ENCODE measurements around the gene USP20. TPM values are rescaled to one million over a fixed set of nuclear protein-coding genes. Genes with fewer than 3 reads are reported as not detected.

USP20 gene
- total RNA-seq, 1 experiment from 2014 or later, result 17.1 TPM

DNA sequence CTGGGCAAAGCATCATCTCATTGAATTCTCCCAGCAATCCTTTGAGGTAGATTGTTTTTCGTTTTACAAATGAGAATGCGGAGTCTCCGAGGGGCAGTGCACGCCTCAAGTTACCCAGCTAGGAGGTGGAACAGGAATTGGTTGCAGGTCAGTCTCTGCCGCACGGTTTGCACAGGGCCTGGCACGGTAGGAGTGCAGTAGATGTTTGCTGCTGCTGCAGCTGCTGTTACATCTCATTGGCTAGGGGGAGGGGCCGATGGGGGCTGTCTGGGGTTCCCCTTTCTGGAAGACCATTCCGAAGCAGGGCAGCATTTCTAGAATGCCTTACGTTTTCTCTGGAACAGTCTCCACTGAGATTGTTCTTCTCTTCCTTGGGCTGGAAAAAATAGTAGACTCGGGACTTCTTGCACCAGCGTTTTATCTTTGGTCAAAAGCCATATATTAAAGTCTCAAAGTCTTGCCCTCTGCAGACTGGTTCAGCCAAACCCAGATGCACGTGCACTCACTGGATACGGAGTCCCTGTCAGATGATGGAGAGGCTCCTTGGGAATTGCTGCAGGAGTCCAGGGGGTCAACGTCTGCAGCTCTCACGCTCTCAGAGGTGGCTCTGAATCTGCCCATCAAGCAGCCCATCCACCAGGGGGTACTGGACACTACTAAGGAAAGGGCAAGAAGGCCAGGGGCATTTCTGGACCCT is 1.2 kb downstream of the USP20 start:
- ChIA-PET POLR2A (interaction anchor here (1.3 to 4.1 kb wide), 4 partner anchors 8 to 159 kb away, joined by 3 to 32 read pairs (median 10); partner anchors contain the start of genes TOR1A and TOR1B), CTCF (interaction anchor here (1.1 to 1.3 kb wide), 2 partner anchors 49 to 624 kb away, joined by 3 to 8 read pairs; no protein-coding TSS in a partner anchor)
- Mint-ChIP-seq H3K4me1 (ENCODE audit: insufficient read depth, unreplicated experiment) (peaks cover 26% of the 10 kb centered on the region), H3K27me3 (ENCODE audit: insufficient read depth, unreplicated experiment) (no peaks in the 10 kb centered on the region), H3K9me3 (ENCODE audit: unreplicated experiment) (no peaks in the 10 kb centered on the region), H3K27ac (ENCODE audit: low read depth, unreplicated experiment) (peak overlapping the region; percentile 98), H3K36me3 (ENCODE audit: insufficient read depth, unreplicated experiment) (peaks cover 19% of the 10 kb centered on the region), H3K4me3 (ENCODE audit: unreplicated experiment) (peak overlapping the region; percentile 97)
- TF ChIP-seq, protein P1, sequence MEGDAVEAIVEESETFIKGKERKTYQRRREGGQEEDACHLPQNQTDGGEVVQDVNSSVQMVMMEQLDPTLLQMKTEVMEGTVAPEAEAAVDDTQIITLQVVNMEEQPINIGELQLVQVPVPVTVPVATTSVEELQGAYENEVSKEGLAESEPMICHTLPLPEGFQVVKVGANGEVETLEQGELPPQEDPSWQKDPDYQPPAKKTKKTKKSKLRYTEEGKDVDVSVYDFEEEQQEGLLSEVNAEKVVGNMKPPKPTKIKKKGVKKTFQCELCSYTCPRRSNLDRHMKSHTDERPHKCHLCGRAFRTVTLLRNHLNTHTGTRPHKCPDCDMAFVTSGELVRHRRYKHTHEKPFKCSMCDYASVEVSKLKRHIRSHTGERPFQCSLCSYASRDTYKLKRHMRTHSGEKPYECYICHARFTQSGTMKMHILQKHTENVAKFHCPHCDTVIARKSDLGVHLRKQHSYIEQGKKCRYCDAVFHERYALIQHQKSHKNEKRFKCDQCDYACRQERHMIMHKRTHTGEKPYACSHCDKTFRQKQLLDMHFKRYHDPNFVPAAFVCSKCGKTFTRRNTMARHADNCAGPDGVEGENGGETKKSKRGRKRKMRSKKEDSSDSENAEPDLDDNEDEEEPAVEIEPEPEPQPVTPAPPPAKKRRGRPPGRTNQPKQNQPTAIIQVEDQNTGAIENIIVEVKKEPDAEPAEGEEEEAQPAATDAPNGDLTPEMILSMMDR (IDR thresholded peaks at IDR 0.05; ENCODE audit: unreplicated experiment), result no peak
- intact Hi-C loops (cut with micrococcal nuclease), result no loop called here
- BruUV-seq (replicated peaks), result no TSS peak
- DNase-seq (ENCODE audit: unreplicated experiment), result no peak

DNA sequence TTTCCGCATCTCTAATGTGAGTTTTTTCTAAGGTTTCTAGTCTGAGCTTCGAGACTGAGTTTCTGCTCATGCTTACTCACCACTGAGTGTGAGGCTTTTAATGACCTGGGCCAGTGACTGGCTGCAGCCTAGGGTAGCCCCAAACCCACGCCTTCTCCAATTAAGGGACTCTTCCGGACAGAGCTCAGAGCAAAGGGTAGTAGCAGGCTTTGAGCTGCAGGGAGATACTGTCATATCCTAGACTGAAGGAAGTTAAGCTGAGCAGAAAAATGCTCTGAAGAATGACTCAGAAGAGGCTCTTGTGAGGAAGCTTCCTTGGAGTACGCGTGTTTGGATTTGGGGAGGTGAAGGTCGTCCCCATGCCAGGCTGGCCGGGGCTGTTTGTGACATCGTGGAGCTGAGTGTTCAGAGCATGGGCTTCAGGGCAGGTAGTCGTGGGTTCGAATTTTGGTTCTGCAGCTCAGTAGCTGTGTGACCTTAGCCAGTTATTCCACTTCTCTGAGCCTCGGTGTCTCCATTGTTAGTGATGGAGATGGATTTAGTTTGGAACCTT is 3.5 kb downstream of the USP20 start:
- TF ChIP-seq, protein P1 (IDR thresholded peaks at IDR 0.05; ENCODE audit: unreplicated experiment), result no peak
- H3K27ac Mint-ChIP-seq (ENCODE audit: low read depth, unreplicated experiment), result no peak overlapping the region
- no peaks in the 10 kb centered on the region for H3K9me3 Mint-ChIP-seq (ENCODE audit: unreplicated experiment)
- H3K36me3 Mint-ChIP-seq (ENCODE audit: insufficient read depth, unreplicated experiment), result no peaks in the 10 kb centered on the region
- POLR2A ChIA-PET, result interaction anchor here (0.5 to 1.0 kb wide), 2 partner anchors 93 to 200 kb away, joined by 3 to 5 read pairs; no protein-coding TSS in a partner anchor
- peaks cover 20% of the 10 kb centered on the region for H3K4me1 Mint-ChIP-seq (ENCODE audit: insufficient read depth, unreplicated experiment)
- CTCF ChIA-PET, result interaction anchor here (0.5 to 0.6 kb wide), 3 partner anchors 12 to 254 kb away, joined by 3 to 4 read pairs (median 3); no protein-coding TSS in a partner anchor
- BruUV-seq (replicated peaks), result no TSS peak
- H3K4me3 Mint-ChIP-seq (ENCODE audit: unreplicated experiment), result no peak overlapping the region
- H3K27me3 Mint-ChIP-seq (ENCODE audit: insufficient read depth, unreplicated experiment), result no peaks in the 10 kb centered on the region
- intact Hi-C loops (cut with micrococcal nuclease), result no loop called here
- peak; percentile 55 for DNase-seq (ENCODE audit: unreplicated experiment)

DNA sequence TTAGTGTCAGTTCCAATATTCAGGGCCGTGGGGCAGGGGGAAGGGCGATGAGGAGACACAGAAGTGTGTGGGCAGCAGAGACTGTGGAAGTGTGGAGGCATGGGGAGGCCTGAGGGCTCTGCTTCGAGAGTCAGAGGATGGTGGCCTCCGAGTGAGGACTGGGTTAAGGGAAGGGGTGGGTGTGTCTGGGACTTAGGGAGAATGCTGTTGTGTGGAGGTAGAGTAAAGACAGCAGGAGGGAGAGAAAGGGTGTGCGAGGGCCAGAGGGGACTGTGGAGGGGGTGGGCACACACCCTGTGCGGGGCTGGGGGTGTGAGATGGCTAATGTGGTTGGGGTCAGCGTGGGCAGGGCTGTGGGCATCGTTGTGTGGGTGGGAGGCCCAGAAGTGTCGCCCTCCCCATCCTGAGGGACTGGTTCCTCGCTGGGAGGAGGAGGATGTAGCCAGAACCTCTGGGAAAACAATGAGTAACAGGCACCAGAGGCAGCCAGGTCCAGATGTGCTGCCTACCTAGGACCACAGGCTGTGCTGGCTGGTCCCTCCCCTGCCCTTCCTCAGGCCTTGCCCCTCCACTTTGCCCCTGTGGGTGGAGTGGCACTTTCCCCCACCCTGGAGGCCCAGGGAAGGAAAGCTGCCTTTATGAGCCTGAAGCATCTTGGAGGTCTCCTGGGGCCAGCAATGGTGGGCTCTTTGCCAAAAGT is 4.2 kb downstream of the USP20 start:
- H3K4me1 Mint-ChIP-seq (ENCODE audit: insufficient read depth, unreplicated experiment), result peaks cover 15% of the 10 kb centered on the region
- no peaks in the 10 kb centered on the region for H3K27me3 Mint-ChIP-seq (ENCODE audit: insufficient read depth, unreplicated experiment)
- intact Hi-C loops (cut with micrococcal nuclease), result no loop called here
- BruUV-seq (replicated peaks), result no TSS peak
- POLR2A ChIA-PET, result interaction anchor here (0.5 to 1.0 kb wide), 2 partner anchors 92 to 200 kb away, joined by 3 to 5 read pairs; no protein-coding TSS in a partner anchor
- no peaks in the 10 kb centered on the region for H3K36me3 Mint-ChIP-seq (ENCODE audit: insufficient read depth, unreplicated experiment)
- CTCF ChIA-PET, result interaction anchor here (0.5 kb wide), 1 partner anchor 229 kb away, joined by 3 read pairs; no protein-coding TSS in a partner anchor
- no peak overlapping the region for H3K4me3 Mint-ChIP-seq (ENCODE audit: unreplicated experiment)
- DNase-seq (ENCODE audit: unreplicated experiment), result no peak
- no peaks in the 10 kb centered on the region for H3K9me3 Mint-ChIP-seq (ENCODE audit: unreplicated experiment)
- H3K27ac Mint-ChIP-seq (ENCODE audit: low read depth, unreplicated experiment), result no peak overlapping the region
- TF ChIP-seq, protein P1 (IDR thresholded peaks at IDR 0.05; ENCODE audit: unreplicated experiment), result no peak

DNA sequence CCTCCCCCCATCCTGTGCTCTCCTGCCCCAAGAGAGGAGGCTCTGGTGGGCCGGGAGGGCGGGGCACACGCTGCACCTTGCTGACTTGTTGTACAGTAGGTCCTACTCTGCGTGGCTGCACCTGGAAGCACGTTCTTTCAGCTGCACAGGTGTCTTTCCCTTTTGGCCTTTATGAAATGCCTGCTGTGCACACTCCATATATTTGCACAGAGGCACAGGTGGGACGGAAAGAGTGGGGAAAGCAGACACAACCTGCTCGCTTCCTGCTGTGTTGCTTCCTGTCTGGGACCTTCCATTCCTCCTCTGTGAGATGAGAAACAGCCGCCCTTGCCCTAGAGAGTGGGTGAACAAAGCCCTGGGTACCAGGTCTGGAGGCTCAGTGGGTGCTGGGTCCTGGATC is 4.8 kb downstream of the USP20 start:
- H3K4me1 Mint-ChIP-seq (ENCODE audit: insufficient read depth, unreplicated experiment), result peaks cover 15% of the 10 kb centered on the region
- H3K4me3 Mint-ChIP-seq (ENCODE audit: unreplicated experiment), result no peak overlapping the region
- H3K27me3 Mint-ChIP-seq (ENCODE audit: insufficient read depth, unreplicated experiment), result no peaks in the 10 kb centered on the region
- H3K27ac Mint-ChIP-seq (ENCODE audit: low read depth, unreplicated experiment), result no peak overlapping the region
- TF ChIP-seq, protein P1 (IDR thresholded peaks at IDR 0.05; ENCODE audit: unreplicated experiment), result no peak
- intact Hi-C loops (cut with micrococcal nuclease), result no loop called here
- no peak for DNase-seq (ENCODE audit: unreplicated experiment)
- no peaks in the 10 kb centered on the region for H3K9me3 Mint-ChIP-seq (ENCODE audit: unreplicated experiment)
- no peaks in the 10 kb centered on the region for H3K36me3 Mint-ChIP-seq (ENCODE audit: insufficient read depth, unreplicated experiment)
- no TSS peak for BruUV-seq (replicated peaks)
- ChIA-PET CTCF (no interaction called here), POLR2A (no interaction called here)

All from MCF 10A (cell line).